Endodermal cell (in vitro differentiated cells): ENCODE data around the gene FOXI1. TPM values are rescaled to one million over a fixed set of nuclear protein-coding genes. Genes with fewer than 3 reads are reported as not detected.

ENCODE experiments used
- DNase-seq: peaks from one replicate; pipeline ENCODE4 v3.0.0-alpha.2; 2017
- H3K27ac ChIP-seq: 2 replicates; pipeline ENCODE4 v1.5.1; 2013; ENCODE audit warnings: mild to moderate bottlenecking, low read depth, low read length, moderate library complexity
- H3K27me3 ChIP-seq: 2 replicates; pipeline ENCODE4 v1.6.1; 2013; ENCODE audit warnings: mild to moderate bottlenecking, low read length, moderate library complexity; ENCODE audit not compliant: insufficient read depth, control insufficient read depth, poor library complexity, severe bottlenecking
- H3K36me3 ChIP-seq: 2 replicates; pipeline ENCODE4 v1.7.0; 2013; ENCODE audit warnings: mild to moderate bottlenecking, low read length, moderate library complexity; ENCODE audit not compliant: control insufficient read depth, insufficient read depth
- H3K4me1 ChIP-seq: one replicate; pipeline ENCODE4 v1.7.0; 2013; ENCODE audit warnings: low read length; ENCODE audit not compliant: control insufficient read depth, insufficient read depth
- H3K4me3 ChIP-seq: 2 replicates; pipeline ENCODE4 v1.5.1; 2013; ENCODE audit warnings: mild to moderate bottlenecking, low read length, moderate library complexity
- H3K9ac ChIP-seq: 2 replicates; pipeline ENCODE4 v1.6.1; 2013; ENCODE audit warnings: mild to moderate bottlenecking, low read length, moderate library complexity; ENCODE audit not compliant: poor library complexity, severe bottlenecking; ENCODE audit errors: extremely low read depth
- H3K9me3 ChIP-seq: 2 replicates; pipeline ENCODE4 v1.6.1; 2013; ENCODE audit warnings: mild to moderate bottlenecking, low read length, moderate library complexity; ENCODE audit not compliant: control insufficient read depth
- H3K27ac Mint-ChIP-seq: 2 replicates; pipeline ENCODE4 v1.8.0; 2020; ENCODE audit warnings: mixed read lengths
- H3K27me3 Mint-ChIP-seq: 2 replicates; pipeline ENCODE4 v1.8.0; 2021; ENCODE audit warnings: mild to moderate bottlenecking, mixed read lengths; ENCODE audit not compliant: insufficient read depth
- H3K36me3 Mint-ChIP-seq: 2 replicates; pipeline ENCODE4 v1.8.0; 2020; ENCODE audit warnings: low read depth, mixed read lengths
- H3K4me1 Mint-ChIP-seq: 2 replicates; pipeline ENCODE4 v1.8.0; 2020; ENCODE audit warnings: mixed read lengths
- H3K4me3 Mint-ChIP-seq: 2 replicates; pipeline ENCODE4 v1.8.0; 2020; ENCODE audit warnings: mild to moderate bottlenecking, moderate library complexity, mixed read lengths
- H3K9me3 Mint-ChIP-seq: 2 replicates; pipeline ENCODE4 v1.8.0; 2020; ENCODE audit warnings: mild to moderate bottlenecking, mixed read lengths
- WGBS, 2 experiments: methylation state at CpG; one replicate each; pipeline versions ENCODE4 v1.1.5 to v1.1.7; 2013; ENCODE audit warnings: missing lambda C conversion rate in 2 of 2, mixed read lengths in 1 of 2; ENCODE audit not compliant: insufficient coverage in 1 of 2, insufficient read length in 1 of 2; 5-methylcytosine and 5-hydroxymethylcytosine counted together
- total RNA-seq, 2 donors: library from RNA; stranded (reverse); fragmentation: NEBNext Ultra II Directional in 1 of 2; extraction: Animal tissue kit (Norgen Biotek cat#: 25700) in 1 of 2; gene quantifications; 2 replicates in 1 of 2; 3 replicates in 1 of 2; pipeline ENCODE4 v1.2.1, GENCODE V29; 2021
- TF ChIP-seq, protein P1 (sequence below): fragments of 200-600 bp; sonication (generic); conservative IDR thresholded peaks from 2 replicates; pipeline ENCODE4 v1.5.0; 2021; ENCODE audit warnings: antibody characterized with exemption, mild to moderate bottlenecking

The FOXI1 gene
- total RNA-seq, 2 donors from 2014 or later = 0.44 to 3.5 TPM

DNA sequence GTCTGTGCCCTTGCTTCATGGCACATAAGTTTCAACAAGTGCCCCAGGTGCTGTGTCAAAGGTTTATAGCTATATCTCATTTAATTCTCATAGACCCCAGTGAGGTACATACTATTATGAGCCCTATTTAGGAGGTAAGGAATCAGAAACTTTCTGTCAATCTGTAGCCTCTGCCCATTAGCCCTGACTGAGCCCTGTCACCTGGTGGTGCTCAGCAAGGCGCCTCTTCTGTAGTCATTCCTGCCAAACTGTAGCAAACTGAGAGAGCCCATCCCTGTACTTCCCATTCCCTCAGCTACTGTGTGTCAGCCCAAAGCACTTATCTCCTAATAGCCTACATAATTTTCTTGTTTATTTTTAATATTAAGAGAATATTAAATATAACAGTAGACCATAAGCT is 46.5 kb upstream of the FOXI1 start:
- H3K36me3 ChIP-seq = no peaks in the 10 kb centered on the region
- no peaks in the 10 kb centered on the region for H3K9me3 Mint-ChIP-seq
- 98 to 100% methylated on average over 1 of the region's 1 CpG for WGBS, 2 experiments
- no peaks in the 10 kb centered on the region for H3K36me3 Mint-ChIP-seq
- no peaks in the 10 kb centered on the region for H3K27me3 Mint-ChIP-seq
- no peaks in the 10 kb centered on the region for H3K4me1 Mint-ChIP-seq
- no peaks in the 10 kb centered on the region for H3K9me3 ChIP-seq
- no peak overlapping the region for H3K4me3 ChIP-seq
- no peak overlapping the region for H3K4me3 Mint-ChIP-seq
- H3K27ac ChIP-seq = no peak overlapping the region
- DNase-seq = no peak
- H3K27me3 ChIP-seq = no peaks in the 10 kb centered on the region
- no peak overlapping the region for H3K27ac Mint-ChIP-seq
- H3K9ac ChIP-seq = no peak overlapping the region
- TF ChIP-seq, protein P1, sequence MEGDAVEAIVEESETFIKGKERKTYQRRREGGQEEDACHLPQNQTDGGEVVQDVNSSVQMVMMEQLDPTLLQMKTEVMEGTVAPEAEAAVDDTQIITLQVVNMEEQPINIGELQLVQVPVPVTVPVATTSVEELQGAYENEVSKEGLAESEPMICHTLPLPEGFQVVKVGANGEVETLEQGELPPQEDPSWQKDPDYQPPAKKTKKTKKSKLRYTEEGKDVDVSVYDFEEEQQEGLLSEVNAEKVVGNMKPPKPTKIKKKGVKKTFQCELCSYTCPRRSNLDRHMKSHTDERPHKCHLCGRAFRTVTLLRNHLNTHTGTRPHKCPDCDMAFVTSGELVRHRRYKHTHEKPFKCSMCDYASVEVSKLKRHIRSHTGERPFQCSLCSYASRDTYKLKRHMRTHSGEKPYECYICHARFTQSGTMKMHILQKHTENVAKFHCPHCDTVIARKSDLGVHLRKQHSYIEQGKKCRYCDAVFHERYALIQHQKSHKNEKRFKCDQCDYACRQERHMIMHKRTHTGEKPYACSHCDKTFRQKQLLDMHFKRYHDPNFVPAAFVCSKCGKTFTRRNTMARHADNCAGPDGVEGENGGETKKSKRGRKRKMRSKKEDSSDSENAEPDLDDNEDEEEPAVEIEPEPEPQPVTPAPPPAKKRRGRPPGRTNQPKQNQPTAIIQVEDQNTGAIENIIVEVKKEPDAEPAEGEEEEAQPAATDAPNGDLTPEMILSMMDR = no peak
- no peaks in the 10 kb centered on the region for H3K4me1 ChIP-seq

DNA sequence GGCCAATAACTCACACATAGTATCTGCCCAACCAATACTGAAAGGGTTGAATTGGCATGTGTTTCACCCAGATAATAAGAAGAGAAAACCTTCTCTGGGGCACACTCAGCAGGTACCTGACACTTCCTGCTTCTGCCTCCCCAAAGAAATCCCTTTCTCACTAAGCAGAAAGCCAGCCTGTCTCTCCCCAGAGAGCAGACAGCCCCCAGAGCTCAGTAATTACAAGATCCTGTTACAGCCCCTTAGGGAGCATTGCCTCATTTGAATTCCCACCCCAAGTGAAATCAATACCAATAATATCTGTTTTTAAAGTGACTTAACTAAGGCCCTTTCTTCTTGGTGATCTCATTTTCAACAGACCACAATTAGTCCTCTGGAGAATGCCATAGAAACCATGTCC is 38.5 kb upstream of the FOXI1 start:
- TF ChIP-seq, protein P1 = no peak

DNA sequence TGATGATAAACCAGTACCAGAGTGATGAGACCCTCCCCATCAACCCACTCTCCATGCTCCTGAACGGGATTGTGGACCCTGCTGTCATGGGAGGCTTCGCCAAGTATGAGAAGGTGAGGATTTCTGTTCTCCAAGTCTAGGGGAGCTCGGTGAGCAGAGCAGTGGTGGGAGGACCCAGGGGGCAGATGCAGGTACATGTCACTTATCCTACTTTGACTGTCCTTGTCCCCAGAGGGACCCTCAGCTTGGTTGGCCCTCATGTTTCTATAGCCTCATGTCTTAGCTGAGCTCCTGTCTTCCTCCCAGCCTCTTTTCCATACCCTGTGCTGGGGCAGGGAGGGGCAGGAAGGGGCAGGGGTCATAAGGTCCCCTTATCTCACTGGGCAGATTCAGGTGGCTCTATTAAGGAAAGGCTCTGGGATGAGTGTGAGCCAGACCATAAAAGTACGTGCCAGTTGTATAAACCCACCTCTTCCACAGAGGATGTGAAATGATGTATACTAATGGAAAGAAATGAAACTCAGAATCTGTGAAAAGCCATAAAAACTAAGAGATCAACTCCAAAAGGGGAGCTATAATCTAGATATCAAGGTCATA is 38.0 kb upstream of the FOXI1 start:
- Histone ChIP-seq H3K27ac (no peak overlapping the region), H3K4me1 (no peaks in the 10 kb centered on the region), H3K9me3 (no peaks in the 10 kb centered on the region), H3K36me3 (no peaks in the 10 kb centered on the region), H3K27me3 (no peaks in the 10 kb centered on the region), H3K4me3 (no peak overlapping the region), H3K9ac (no peak overlapping the region)
- TF ChIP-seq, protein P1 = no peak
- Mint-ChIP-seq H3K27me3 (no peaks in the 10 kb centered on the region), H3K36me3 (no peaks in the 10 kb centered on the region), H3K4me3 (no peak overlapping the region), H3K27ac (no peak overlapping the region), H3K9me3 (no peaks in the 10 kb centered on the region), H3K4me1 (peaks cover 5% of the 10 kb centered on the region)
- DNase-seq = no peak
- 80 to 90% methylated on average over 1 to 4 of the region's 4 CpGs for WGBS, 2 experiments

More for the DNA sequence above, 38.5 kb upstream of the FOXI1 start:
- Histone ChIP-seq H3K4me1 (no peaks in the 10 kb centered on the region), H3K9me3 (no peaks in the 10 kb centered on the region), H3K27me3 (no peaks in the 10 kb centered on the region), H3K4me3 (no peak overlapping the region), H3K36me3 (no peaks in the 10 kb centered on the region), H3K27ac (no peak overlapping the region), H3K9ac (no peak overlapping the region)
- no peak overlapping the region for H3K4me3 Mint-ChIP-seq
- H3K27me3 Mint-ChIP-seq = no peaks in the 10 kb centered on the region
- H3K4me1 Mint-ChIP-seq = peaks cover 5% of the 10 kb centered on the region
- H3K9me3 Mint-ChIP-seq = no peaks in the 10 kb centered on the region
- no peak for DNase-seq
- no peaks in the 10 kb centered on the region for H3K36me3 Mint-ChIP-seq
- H3K27ac Mint-ChIP-seq = no peak overlapping the region
